GM23248 (cell line): ENCODE measurements around the gene NUDC.

Experiments
- EZH2 ChIP-seq: fragments of 200-600 bp; sonication (generic); IDR thresholded peaks from 2 replicates; pipeline ENCODE4 v1.6.1; 2018; ENCODE audit warnings: antibody characterized with exemption, mild to moderate bottlenecking; ENCODE audit not compliant: insufficient read depth, poor library complexity, severe bottlenecking
- EZH2phosphoT487 ChIP-seq: fragments of 200-600 bp; sonication (generic); IDR thresholded peaks from 2 replicates; pipeline ENCODE4 v1.6.1; 2018; ENCODE audit warnings: antibody characterized with exemption, moderate library complexity, mild to moderate bottlenecking, low read depth; ENCODE audit not compliant: insufficient read depth

- TF ChIP-seq EZH2 (no peak), EZH2phosphoT487 (no peak)
Observed at GRCh38 chr1:26965628-26966027, 44.1 kb downstream of the NUDC start.
